Right atrium auricular region (tissue), 2 donors: ENCODE data around the gene KIF18B. TPM values are rescaled to one million over a fixed set of nuclear protein-coding genes. Genes with fewer than 3 reads are reported as not detected.

Experiments
- DNase-seq: peaks from one replicate; pipeline ENCODE4 v3.0.0-alpha.2; 2019; ENCODE audit warnings: low spot score
- H3K27ac ChIP-seq, 2 donors: fragments of 200-600 bp; sonication (generic); 1 replicate in 1 of 2; 2 replicates in 1 of 2; pipeline ENCODE4 v1.5.1; 2016 to 2019
- H3K27me3 ChIP-seq, 2 donors: fragments of 200-600 bp; sonication (generic); one replicate each; pipeline versions ENCODE4 v1.5.1 to v1.6.0; 2017 to 2019
- H3K36me3 ChIP-seq: fragments of 200-600 bp; sonication (generic); one replicate; pipeline ENCODE4 v1.5.1; 2016
- H3K4me1 ChIP-seq, 2 donors: fragments of 200-600 bp; sonication (generic); one replicate each; pipeline versions ENCODE4 v1.5.1 to v1.6.0; 2017 to 2019
- H3K4me3 ChIP-seq, 2 donors: fragments of 200-600 bp; sonication (generic); 1 replicate in 1 of 2; 2 replicates in 1 of 2; pipeline ENCODE4 v1.5.1; 2017 to 2019; ENCODE audit warnings: mild to moderate bottlenecking in 1 of 2, moderate library complexity in 1 of 2
- H3K9me3 ChIP-seq, 2 donors: fragments of 200-600 bp; sonication (generic); one replicate each; pipeline ENCODE4 v1.5.1; 2019
- CTCF ChIP-seq, 2 donors: fragments of 200-600 bp; sonication (generic); IDR thresholded peaks; one replicate each; pipeline ENCODE4 v1.5.1; 2019; ENCODE audit warnings: antibody characterized with exemption in 2 of 2
- total RNA-seq, 2 donors: library from RNA; depleted of rRNA; stranded (reverse); fragments of >200 nt; gene quantifications; one replicate each; pipeline ENCODE4 v1.1.0, GENCODE V29; 2016

The KIF18B gene
- total RNA-seq, 2 donors from 2014 or later, result 0.12 to 0.44 TPM

- no peak overlapping the region for H3K27ac ChIP-seq
- no peaks in the 10 kb centered on the region for H3K9me3 ChIP-seq
- H3K27me3 ChIP-seq, result no peaks in the 10 kb centered on the region
- H3K4me3 ChIP-seq, result peak overlapping the region in 1 of 2 donors; percentile 39
- TF ChIP-seq CTCF (IDR thresholded peaks at IDR 0.05), result no peak
- no peak for DNase-seq
- H3K36me3 ChIP-seq, result no peaks in the 10 kb centered on the region
- peaks cover 0 to 12% of the 10 kb centered on the region in 2 donors for H3K4me1 ChIP-seq
These were observed 37.1 kb downstream of the KIF18B start for GRCh38 chr17:44910231-44911106.

DNA sequence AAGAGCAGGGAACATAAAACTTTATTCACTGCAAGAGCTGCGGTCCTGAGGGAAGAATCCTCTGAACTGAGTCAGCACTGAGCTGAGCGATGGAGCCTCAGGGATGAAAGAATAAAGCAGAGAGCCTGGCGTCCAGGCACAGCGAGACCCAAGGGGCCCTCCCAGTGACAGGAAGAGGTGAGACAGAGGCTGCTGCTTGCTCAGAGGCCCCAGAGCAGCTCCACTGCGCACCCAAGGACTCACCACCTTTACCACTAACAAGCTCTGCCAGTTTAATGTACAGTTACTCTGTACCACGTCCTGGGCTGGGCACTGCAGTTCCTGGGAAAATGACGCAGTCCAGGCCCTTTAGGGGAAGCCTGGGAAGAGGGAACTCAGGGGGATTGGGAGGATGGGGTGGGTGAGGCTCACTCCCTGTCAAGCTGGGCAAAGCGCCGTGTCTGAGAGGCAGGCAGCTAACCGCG lies 37.9 kb downstream of the KIF18B start:
- no peaks in the 10 kb centered on the region for H3K36me3 ChIP-seq
- no peak for TF ChIP-seq CTCF (IDR thresholded peaks at IDR 0.05)
- H3K4me1 ChIP-seq, result peaks cover 0 to 12% of the 10 kb centered on the region in 2 donors
- H3K9me3 ChIP-seq, result no peaks in the 10 kb centered on the region
- H3K27me3 ChIP-seq, result no peaks in the 10 kb centered on the region
- H3K27ac ChIP-seq, result no peak overlapping the region
- no peak for DNase-seq
- H3K4me3 ChIP-seq, result no peak overlapping the region

DNA sequence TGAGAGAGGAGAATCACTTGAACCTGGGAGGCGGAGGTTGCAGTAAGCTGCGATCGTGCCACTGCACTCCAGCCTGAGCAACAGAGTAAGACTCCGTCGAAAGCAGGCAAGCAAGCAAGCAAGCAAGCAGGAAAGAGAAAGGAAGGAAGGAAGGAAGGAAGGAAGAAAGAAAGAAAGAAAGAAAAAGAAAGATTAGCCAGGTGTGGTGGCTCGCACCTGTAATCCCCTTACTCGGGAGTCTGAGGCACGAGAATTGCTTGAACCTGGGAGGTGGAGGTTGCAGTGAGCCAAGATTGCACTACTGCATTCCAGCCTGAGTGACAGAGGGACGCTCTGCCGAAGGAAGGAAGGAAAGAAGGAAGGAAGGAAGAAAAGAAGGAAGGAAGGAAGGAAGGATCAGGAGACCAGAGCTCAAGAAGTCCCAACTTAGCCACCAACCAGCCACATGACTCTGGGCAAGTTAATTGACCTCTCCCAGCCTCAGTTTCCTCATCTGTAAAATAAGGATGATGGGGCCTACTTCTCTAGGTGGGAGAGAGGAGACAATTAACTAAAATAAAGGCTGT lies 38.7 kb downstream of the KIF18B start:
- TF ChIP-seq CTCF (IDR thresholded peaks at IDR 0.05), result no peak
- Histone ChIP-seq H3K4me1 (peaks cover 0 to 12% of the 10 kb centered on the region in 2 donors), H3K4me3 (no peak overlapping the region), H3K36me3 (no peaks in the 10 kb centered on the region), H3K9me3 (no peaks in the 10 kb centered on the region), H3K27me3 (no peaks in the 10 kb centered on the region), H3K27ac (no peak overlapping the region)
- no peak for DNase-seq

GRCh38 chr17:44907729-44908470 lies 39.7 kb downstream of the KIF18B start:
- no peak for DNase-seq
- Histone ChIP-seq H3K4me3 (no peak overlapping the region), H3K27ac (no peak overlapping the region), H3K4me1 (peaks cover 0 to 12% of the 10 kb centered on the region in 2 donors), H3K27me3 (no peaks in the 10 kb centered on the region), H3K36me3 (no peaks in the 10 kb centered on the region), H3K9me3 (no peaks in the 10 kb centered on the region)
- TF ChIP-seq CTCF (IDR thresholded peaks at IDR 0.05), result no peak

- Histone ChIP-seq H3K4me3 (no peak overlapping the region), H3K27ac (no peak overlapping the region), H3K36me3 (no peaks in the 10 kb centered on the region), H3K9me3 (no peaks in the 10 kb centered on the region), H3K4me1 (peaks cover 0 to 12% of the 10 kb centered on the region in 2 donors), H3K27me3 (no peaks in the 10 kb centered on the region)
- no peak for DNase-seq
- TF ChIP-seq CTCF (IDR thresholded peaks at IDR 0.05), result no peak
These were observed 40.5 kb downstream of the KIF18B start for GRCh38 chr17:44906763-44907728.
